K562 (cell line): ENCODE measurements around the gene RTBDN. TPM values are rescaled to one million over a fixed set of nuclear protein-coding genes. Genes with fewer than 3 reads are reported as not detected.
A peak's percentile ranks its signal among the peaks of the same experiment; 100 is the strongest.

Experiments used
- CTCF ChIP-seq, 3 experiments: IDR thresholded peaks in 2 of 3; conservative IDR thresholded peaks in 1 of 3; 2 replicates each; pipeline ENCODE4 v1.5.1; 2011 to 2012; ENCODE audit warnings: low read length in 3 of 3, mild to moderate bottlenecking in 3 of 3, control low read depth in 2 of 3, improper control_type of control experiment in 1 of 3, inconsistent platforms in 1 of 3, low read depth in 1 of 3, mixed read lengths in 1 of 3, moderate library complexity in 1 of 3; ENCODE audit not compliant: insufficient read depth in 2 of 3
- EGR1 ChIP-seq: fragments of 450-650 bp; conservative IDR thresholded peaks from 2 replicates; pipeline ENCODE4 v1.6.1; 2017; ENCODE audit warnings: mild to moderate bottlenecking
- ETS1 ChIP-seq: conservative IDR thresholded peaks from 2 replicates; pipeline ENCODE4 v1.6.1; 2011; ENCODE audit warnings: low read depth, mild to moderate bottlenecking, low read length; ENCODE audit not compliant: control insufficient read depth
- EZH2 ChIP-seq: IDR thresholded peaks from 2 replicates; pipeline ENCODE4 v1.6.1; 2012; ENCODE audit warnings: low read depth, mild to moderate bottlenecking, inconsistent platforms, low read length, borderline replicate concordance
- FOXJ3 ChIP-seq: sonication (generic); formaldehyde crosslinking; IDR thresholded peaks from 2 replicates; pipeline ENCODE4 v1.4.0; 2020; ENCODE audit warnings: mild to moderate bottlenecking, missing genetic modification reagents
- FOXK1 ChIP-seq: sonication (generic); formaldehyde crosslinking; IDR thresholded peaks from 2 replicates; pipeline ENCODE4 v1.8.0; 2022; ENCODE audit warnings: missing genetic modification reagents, mild to moderate bottlenecking, borderline replicate concordance
- POLR2G ChIP-seq: fragments of 200-400 bp; formaldehyde crosslinking; IDR thresholded peaks from 2 replicates; pipeline ENCODE4 v1.6.1; 2017; ENCODE audit warnings: low read depth, mild to moderate bottlenecking, antibody characterized with exemption, low read length, moderate library complexity
- SRSF1 ChIP-seq: fragments of 200-400 bp; formaldehyde crosslinking; IDR thresholded peaks from 2 replicates; pipeline ENCODE4 v1.6.1; 2017; ENCODE audit warnings: mild to moderate bottlenecking, low read depth, low read length, moderate library complexity
- ZBTB40 ChIP-seq, 2 experiments: fragments of 450-650 bp in 1 of 2; sonication (generic) in 1 of 2; formaldehyde crosslinking in 1 of 2; IDR thresholded peaks; 2 replicates each; pipeline versions ENCODE4 v1.7.1 to v1.9.0; 2016 to 2022; ENCODE audit warnings: inconsistent platforms in 1 of 2, mild to moderate bottlenecking in 1 of 2, missing genetic modification reagents in 1 of 2
- ZNF740 ChIP-seq, 3 experiments: fragments of 200-800 bp in 1 of 3; sonication (Bioruptor generic) in 1 of 3; sonication (generic) in 1 of 3; formaldehyde crosslinking in 1 of 3; IDR thresholded peaks; 2 replicates each; pipeline versions ENCODE4 v1.6.1 to v1.8.0; 2016 to 2022; ENCODE audit warnings: mild to moderate bottlenecking in 2 of 3, missing compliant biosample characterization in 2 of 3, missing genetic modification characterization in 2 of 3, missing genetic modification reagents in 1 of 3
- polyA plus RNA-seq, 8 experiments: library from polyadenylated mRNA; depleted of rRNA in 4 of 8; stranded (reverse) in 5 of 8; unstranded in 3 of 8; fragments of >200 nt; fragmentation: Nextera tagmentation in 2 of 8; fragmentation: Illumina TruSeq in 1 of 8; extraction: Ambion mirVana in 2 of 8; extraction: Trizol in 1 of 8; gene quantifications; 2 replicates each; pipeline versions ENCODE4 v1.2.1 to v1.2.3, GENCODE V29; 2011 to 2014; ENCODE audit warnings: inconsistent platforms in 1 of 8, missing spikeins in 1 of 8
- total RNA-seq, 7 experiments: library from RNA; depleted of rRNA in 6 of 7; stranded (reverse); fragments of >200 nt in 6 of 7; fragmentation: Illumina TruSeq in 2 of 7; extraction: Trizol in 2 of 7; gene quantifications; 2 replicates each; pipeline versions ENCODE4 v1.2.1 to v1.2.3, GENCODE V29; 2011 to 2021; ENCODE audit warnings: low replicate concordance in 1 of 7

The RTBDN gene
- total and polyA plus RNA-seq, 9 of the 15 experiments (the other 6 are each of a cell fraction or from before 2014, with no cell fraction given): 0.20 to 2.3 (median 0.72) TPM; not detected in 1

GRCh38 chr19:12791345-12792050 lies 42.9 kb downstream of the RTBDN start, which contains the start of gene JUNB (continued):
- TF ChIP-seq ZBTB40 (IDR thresholded peaks at IDR 0.05): no peak
- TF ChIP-seq ZBTB40 (CRISPR knock-in tag; IDR thresholded peaks at IDR 0.05): no peak
- TF ChIP-seq FOXJ3 (CRISPR knock-in tag): 0 out of 2 replicates have a peak, but pooled peaks have one; percentile 34
- peak; percentile 92 for TF ChIP-seq ETS1
- peak; percentile 84 for TF ChIP-seq EGR1
- TF ChIP-seq FOXK1 (CRISPR knock-in tag): peak; percentile 58; the same call in 1 of the 2 replicates
- no peak for TF ChIP-seq ZNF740 (CRISPR knock-in tag; IDR thresholded peaks at IDR 0.05)
- TF ChIP-seq ZNF740 (tag; IDR thresholded peaks at IDR 0.05): peak in 1 of 2 experiments; percentile 52; a peak in 2 of 4 replicates
- peak; percentile 99 for TF ChIP-seq POLR2G
- TF ChIP-seq CTCF (IDR thresholded peaks at IDR 0.05 in 2 of 3, conservative IDR thresholded peaks at IDR 0.05 in 1 of 3; ENCODE audit: insufficient read depth in 2 of 3, low read depth in 1 of 3, low read length in 3 of 3): peak in 1 of 3 experiments; percentile 12; a peak in 1 of 6 replicates
- 0 out of 2 replicates have a peak, but pooled peaks have one; percentile 61 for TF ChIP-seq SRSF1
- TF ChIP-seq EZH2: no peak
